Measurements from ENCODE around the gene MPL.

Gene MPL

DNA sequence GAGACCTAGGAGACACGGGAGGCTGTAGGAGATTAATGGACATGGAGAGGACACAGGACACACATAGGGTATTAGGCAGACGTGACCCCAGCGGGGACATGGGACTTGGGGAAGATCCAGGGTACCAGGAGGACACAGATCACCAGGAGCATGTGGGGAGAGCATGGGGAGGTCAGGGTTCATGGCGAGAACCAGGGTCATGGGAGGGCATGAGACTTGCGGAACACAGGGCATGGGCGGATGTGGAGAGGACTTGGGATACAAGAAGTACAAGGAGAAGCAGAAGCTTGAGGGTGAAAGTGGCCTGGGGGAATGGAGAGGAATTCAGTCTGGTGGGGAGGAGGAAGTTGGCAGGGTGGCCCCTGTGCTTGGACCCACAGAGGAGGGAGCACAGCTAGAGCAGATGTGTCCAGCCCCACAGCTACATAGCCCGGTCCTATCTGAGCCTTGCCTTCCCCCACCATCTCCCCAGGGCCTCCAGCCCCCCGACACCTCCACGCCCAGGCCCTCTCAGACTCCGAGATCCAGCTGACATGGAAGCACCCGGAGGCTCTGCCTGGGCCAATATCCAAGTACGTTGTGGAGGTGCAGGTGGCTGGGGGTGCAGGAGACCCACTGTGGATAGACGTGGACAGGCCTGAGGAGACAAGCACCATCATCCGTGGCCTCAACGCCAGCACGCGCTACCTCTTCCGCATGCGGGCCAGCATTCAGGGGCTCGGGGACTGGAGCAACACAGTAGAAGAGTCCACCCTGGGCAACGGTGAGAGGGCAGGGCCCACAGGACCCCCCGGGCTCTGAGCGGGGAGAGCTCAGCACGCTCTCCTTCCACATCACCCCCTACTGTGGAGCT, 24.7 kb upstream of the MPL start:
- no peaks in the 10 kb centered on the region for H3K27me3 Mint-ChIP-seq
- no peaks in the 10 kb centered on the region for H3K9me3 Mint-ChIP-seq
- no peaks in the 10 kb centered on the region for H3K4me1 Mint-ChIP-seq (ENCODE audit: low read depth)
- no peaks in the 10 kb centered on the region for H3K36me3 Mint-ChIP-seq (ENCODE audit: low read depth)
- peak overlapping the region; percentile 48 for H3K27ac Mint-ChIP-seq
- no peak overlapping the region for H3K4me3 Mint-ChIP-seq
- DNase-seq: no peak

DNA sequence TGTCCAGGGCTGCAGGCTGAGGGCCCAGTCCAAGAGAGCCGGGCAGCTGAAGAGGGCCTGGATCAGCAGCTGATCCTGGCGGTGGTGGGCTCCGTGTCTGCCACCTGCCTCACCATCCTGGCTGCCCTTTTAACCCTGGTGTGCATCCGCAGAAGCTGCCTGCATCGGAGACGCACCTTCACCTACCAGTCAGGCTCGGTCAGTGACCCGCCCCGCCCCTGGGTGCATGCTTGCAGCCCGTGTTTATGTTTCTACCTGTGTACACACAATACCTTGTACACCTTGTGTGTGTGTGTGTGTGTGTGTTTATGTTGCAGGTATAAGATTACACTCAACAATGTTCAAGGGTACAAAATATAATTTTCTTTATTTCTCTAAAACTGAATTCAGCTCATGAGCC, 23.8 kb upstream of the MPL start:
- no peaks in the 10 kb centered on the region for H3K36me3 Mint-ChIP-seq (ENCODE audit: low read depth)

DNA sequence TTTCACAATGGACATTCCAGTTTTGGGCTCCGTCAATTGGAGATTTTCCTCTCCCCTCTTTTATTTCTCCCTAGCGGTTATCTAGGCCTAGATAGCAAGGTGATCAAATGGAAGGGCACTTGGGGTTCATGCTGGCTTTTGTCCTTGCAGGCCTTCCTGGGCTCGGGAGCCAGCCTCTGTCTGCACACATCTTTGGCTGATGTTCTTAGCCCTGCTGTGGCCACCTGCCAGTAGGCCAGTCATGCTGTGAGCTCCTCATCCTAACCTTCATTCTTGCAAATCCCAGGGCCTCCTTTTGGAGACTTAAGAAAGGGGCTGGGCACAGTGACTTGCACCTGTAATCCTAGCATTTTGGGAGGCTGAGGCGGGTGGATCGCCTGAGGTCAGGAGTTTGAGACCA, 23.4 kb upstream of the MPL start:
- H3K4me3 Mint-ChIP-seq: no peak overlapping the region
- no peaks in the 10 kb centered on the region for H3K27me3 Mint-ChIP-seq
- H3K4me1 Mint-ChIP-seq (ENCODE audit: low read depth): no peaks in the 10 kb centered on the region
- DNase-seq: no peak
- H3K36me3 Mint-ChIP-seq (ENCODE audit: low read depth): no peaks in the 10 kb centered on the region
- no peaks in the 10 kb centered on the region for H3K9me3 Mint-ChIP-seq
- H3K27ac Mint-ChIP-seq: no peak overlapping the region

More for the DNA sequence above, 23.8 kb upstream of the MPL start:
- H3K4me1 Mint-ChIP-seq (ENCODE audit: low read depth): no peaks in the 10 kb centered on the region
- H3K4me3 Mint-ChIP-seq: no peak overlapping the region
- no peak overlapping the region for H3K27ac Mint-ChIP-seq
- H3K9me3 Mint-ChIP-seq: no peaks in the 10 kb centered on the region
- no peaks in the 10 kb centered on the region for H3K27me3 Mint-ChIP-seq
- DNase-seq: no peak

DNA sequence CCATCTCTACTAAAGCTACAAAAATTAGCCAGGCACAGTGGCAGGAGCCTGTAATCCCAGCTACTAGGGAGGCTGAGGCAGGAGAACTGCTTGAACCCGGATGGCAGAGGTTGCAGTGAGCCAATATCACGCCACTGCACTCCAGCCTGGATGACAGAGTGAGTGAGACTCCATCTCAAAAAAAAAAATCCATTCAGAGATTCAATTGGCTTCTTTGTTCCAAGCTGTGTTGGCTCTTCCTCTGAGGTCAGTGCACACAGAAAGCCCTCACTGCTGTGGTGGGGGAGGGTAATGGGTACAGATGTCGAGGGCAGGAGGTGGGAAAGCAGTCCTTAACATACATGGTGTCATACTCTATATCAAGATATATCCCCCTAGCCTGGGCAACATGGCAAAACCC, 22.1 kb upstream of the MPL start:
- Mint-ChIP-seq H3K4me3 (no peak overlapping the region), H3K9me3 (no peaks in the 10 kb centered on the region), H3K27ac (no peak overlapping the region), H3K4me1 (ENCODE audit: low read depth) (no peaks in the 10 kb centered on the region), H3K36me3 (ENCODE audit: low read depth) (no peaks in the 10 kb centered on the region), H3K27me3 (no peaks in the 10 kb centered on the region)
- no peak for DNase-seq

DNA sequence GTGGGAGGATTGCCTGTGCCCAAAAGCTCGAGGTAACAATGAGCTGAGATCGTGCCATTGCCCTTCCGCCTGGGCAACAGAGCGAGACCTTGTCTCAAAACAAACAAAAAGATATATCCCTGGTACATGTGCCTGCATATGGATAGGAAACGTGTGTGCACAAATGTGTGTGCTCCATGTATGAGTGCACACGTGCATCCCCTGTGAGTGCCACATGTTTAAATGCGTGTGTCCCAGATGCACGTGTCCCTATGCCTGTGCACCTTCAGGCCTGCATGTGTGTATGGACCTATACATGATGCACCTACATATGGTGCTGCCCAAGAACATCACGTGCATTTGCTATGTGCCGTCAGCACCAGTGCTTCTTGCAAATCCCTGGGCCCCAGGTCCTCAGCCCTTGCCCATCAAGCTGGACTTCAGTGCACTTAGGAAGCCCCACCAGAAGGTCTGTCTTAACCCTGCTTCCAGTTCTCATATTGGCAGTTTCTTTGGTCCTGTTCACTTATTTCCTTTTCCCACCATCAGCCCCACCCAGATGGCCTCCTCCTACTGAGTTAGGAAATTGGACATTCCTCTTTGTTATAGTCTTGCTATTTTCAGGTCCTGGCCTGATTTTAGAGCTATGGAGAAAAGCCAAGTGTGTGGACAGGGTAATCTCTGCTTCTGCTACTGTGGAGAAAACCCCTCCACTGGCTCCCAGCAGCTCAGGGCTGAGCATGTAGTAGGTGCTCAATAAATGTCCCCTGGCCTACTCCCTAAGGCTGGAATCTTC, 21.5 kb upstream of the MPL start:
- Mint-ChIP-seq H3K27ac (no peak overlapping the region), H3K27me3 (no peaks in the 10 kb centered on the region), H3K36me3 (ENCODE audit: low read depth) (no peaks in the 10 kb centered on the region), H3K4me1 (ENCODE audit: low read depth) (no peaks in the 10 kb centered on the region), H3K4me3 (no peak overlapping the region), H3K9me3 (no peaks in the 10 kb centered on the region)
- no peak for DNase-seq

DNA sequence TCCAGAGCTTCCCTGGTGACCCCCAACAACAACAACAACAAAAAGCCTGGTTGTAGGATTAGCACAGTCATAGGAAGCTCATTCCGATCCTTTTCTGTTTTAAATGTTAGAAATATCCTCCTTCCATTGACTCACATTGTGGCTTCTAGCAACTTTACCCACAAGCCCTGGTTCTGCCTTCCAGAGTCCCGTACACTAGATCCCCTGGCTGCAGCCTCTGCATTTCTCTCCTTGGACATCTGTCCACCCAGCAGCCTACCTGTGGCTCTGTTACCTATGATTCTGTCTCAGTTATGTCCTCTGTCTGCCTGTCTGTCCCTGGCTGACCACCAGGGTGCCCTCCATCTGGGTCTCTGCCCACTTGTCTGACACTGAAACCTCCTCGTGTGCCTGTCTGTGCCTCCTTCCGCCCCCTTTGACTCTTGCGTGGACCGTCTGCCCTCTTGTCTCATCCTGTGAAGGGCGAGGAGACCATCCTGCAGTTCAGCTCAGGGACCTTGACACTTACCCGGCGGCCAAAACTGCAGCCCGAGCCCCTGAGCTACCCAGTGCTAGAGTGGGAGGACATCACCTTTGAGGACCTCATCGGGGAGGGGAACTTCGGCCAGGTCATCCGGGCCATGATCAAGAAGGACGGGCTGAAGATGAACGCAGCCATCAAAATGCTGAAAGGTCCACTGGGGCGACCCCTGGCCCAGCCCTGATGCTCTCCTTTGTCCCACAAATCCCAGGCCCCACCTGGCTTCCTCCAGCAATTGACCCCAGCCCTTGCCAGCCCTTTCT, 20.7 kb upstream of the MPL start:
- no peak overlapping the region for H3K27ac Mint-ChIP-seq
- DNase-seq: no peak
- no peak overlapping the region for H3K4me3 Mint-ChIP-seq
- no peaks in the 10 kb centered on the region for H3K27me3 Mint-ChIP-seq
- no peaks in the 10 kb centered on the region for H3K4me1 Mint-ChIP-seq (ENCODE audit: low read depth)
- H3K9me3 Mint-ChIP-seq: no peaks in the 10 kb centered on the region
- no peaks in the 10 kb centered on the region for H3K36me3 Mint-ChIP-seq (ENCODE audit: low read depth)

DNA sequence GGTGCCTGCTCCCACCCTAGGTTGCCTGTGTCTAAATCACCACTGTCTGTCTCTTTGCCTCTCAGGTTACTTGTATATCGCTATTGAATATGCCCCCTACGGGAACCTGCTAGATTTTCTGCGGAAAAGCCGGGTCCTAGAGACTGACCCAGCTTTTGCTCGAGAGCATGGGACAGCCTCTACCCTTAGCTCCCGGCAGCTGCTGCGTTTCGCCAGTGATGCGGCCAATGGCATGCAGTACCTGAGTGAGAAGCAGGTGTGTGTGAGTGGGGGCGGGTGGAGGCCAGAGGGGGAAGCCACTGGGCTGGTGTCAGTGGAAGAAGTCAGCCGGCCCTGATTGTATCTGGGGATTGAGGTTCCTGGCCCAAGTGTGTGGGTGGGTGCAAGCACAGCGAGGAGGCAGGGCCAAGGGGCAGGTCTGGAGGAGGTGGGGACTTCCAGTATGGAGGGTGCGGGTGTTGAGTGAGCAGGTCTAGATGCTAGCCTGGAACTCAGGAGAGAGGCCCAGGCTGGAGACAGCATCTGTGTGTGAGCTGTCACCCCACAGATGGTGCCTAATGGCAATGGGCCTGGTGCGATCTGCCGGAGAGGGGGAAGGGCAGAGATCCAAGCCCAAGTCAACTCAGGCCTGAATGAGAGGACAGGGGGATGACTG, 19.7 kb upstream of the MPL start:
- H3K27ac Mint-ChIP-seq: no peak overlapping the region
- no peaks in the 10 kb centered on the region for H3K36me3 Mint-ChIP-seq (ENCODE audit: low read depth)
- H3K4me1 Mint-ChIP-seq (ENCODE audit: low read depth): no peaks in the 10 kb centered on the region

DNA sequence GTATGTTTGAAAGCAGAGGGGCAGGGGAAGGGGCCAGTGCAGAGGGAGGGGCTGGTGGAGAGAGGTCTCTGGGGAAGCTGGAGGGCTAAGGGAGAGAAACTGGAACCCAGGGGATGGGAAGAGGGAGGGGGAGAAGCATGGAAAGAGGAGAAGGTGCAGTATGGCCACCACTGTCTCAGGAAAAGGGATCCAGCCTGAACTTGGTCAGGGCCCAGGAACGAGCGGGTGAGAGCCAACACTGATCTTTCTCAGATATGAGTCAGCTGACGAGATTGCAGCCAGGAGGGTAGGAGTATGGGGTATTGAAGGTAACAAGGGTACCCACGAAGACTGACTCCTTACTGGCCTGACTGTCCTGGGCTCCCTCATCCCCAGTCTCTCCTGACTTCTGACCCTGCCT, 18.8 kb upstream of the MPL start:
- H3K27ac Mint-ChIP-seq: no peak overlapping the region
- no peak overlapping the region for H3K4me3 Mint-ChIP-seq
- no peaks in the 10 kb centered on the region for H3K36me3 Mint-ChIP-seq (ENCODE audit: low read depth)
- no peak for DNase-seq
- H3K27me3 Mint-ChIP-seq: no peaks in the 10 kb centered on the region
- H3K4me1 Mint-ChIP-seq (ENCODE audit: low read depth): no peaks in the 10 kb centered on the region
- no peaks in the 10 kb centered on the region for H3K9me3 Mint-ChIP-seq

More for the DNA sequence above, 19.7 kb upstream of the MPL start:
- Mint-ChIP-seq H3K9me3 (no peaks in the 10 kb centered on the region), H3K27me3 (no peaks in the 10 kb centered on the region), H3K4me3 (no peak overlapping the region)
- DNase-seq: no peak

DNA sequence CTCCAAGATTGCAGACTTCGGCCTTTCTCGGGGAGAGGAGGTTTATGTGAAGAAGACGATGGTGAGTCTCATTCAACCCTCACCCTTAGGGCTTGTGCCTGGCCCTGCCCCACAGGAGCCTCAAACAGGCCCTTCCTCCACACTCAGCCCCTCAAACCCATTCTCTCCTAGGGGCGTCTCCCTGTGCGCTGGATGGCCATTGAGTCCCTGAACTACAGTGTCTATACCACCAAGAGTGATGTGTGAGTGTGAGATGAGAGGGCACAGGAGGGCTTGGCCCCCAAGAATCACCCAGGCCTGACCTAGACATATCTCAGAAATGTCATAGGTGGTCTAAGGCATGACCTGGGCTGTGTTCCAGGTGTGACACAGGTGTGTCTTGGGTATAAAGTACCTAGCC, 18.3 kb upstream of the MPL start:
- Mint-ChIP-seq H3K4me3 (no peak overlapping the region), H3K27me3 (no peaks in the 10 kb centered on the region), H3K4me1 (ENCODE audit: low read depth) (no peaks in the 10 kb centered on the region), H3K36me3 (ENCODE audit: low read depth) (no peaks in the 10 kb centered on the region), H3K27ac (no peak overlapping the region), H3K9me3 (peaks cover 2% of the 10 kb centered on the region)
- DNase-seq: no peak

DNA sequence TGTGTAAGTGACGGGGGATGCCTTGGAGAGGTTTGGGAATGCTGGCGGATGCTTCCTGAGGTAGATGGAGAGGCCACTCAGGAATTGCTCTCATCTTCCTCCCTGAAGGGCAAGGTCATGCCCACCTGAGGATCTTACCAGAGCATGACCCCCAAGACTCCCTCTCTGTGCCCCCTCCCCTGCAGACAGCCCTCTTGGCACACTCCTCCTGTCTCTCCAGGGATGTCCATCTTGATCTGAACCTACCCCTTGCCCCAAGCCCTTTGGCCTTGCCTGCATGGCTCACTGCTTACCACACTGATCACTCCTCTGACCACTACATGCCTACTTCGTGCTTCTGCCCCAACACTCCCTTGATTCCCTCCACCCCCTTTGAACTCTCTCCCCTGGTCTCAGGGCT, 17.9 kb upstream of the MPL start:
- Mint-ChIP-seq H3K4me3 (no peak overlapping the region), H3K36me3 (ENCODE audit: low read depth) (no peaks in the 10 kb centered on the region), H3K4me1 (ENCODE audit: low read depth) (no peaks in the 10 kb centered on the region), H3K27me3 (no peaks in the 10 kb centered on the region), H3K9me3 (peaks cover 6% of the 10 kb centered on the region), H3K27ac (no peak overlapping the region)
- no peak for DNase-seq

DNA sequence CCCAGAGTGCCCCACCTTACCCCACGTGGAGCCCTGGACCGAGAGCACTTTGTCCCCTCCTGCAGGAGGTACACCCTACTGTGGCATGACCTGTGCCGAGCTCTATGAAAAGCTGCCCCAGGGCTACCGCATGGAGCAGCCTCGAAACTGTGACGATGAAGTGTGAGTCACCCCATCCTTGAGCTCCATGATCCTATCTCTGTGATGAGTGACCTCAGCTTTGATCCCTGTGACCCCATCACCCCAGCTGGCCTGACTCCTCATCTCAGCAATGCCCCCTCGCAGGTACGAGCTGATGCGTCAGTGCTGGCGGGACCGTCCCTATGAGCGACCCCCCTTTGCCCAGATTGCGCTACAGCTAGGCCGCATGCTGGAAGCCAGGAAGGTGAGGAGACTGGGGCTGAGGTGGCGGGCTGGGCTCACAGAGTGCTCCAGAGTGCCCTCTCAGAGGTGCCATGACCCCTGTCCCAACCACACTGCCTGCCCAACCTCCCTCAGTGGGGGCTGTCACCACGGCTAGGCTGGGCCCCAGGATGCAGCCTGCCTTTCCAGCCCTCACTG, 16.2 kb upstream of the MPL start:
- Mint-ChIP-seq H3K27ac (no peak overlapping the region), H3K36me3 (ENCODE audit: low read depth) (no peaks in the 10 kb centered on the region), H3K9me3 (peaks cover 14% of the 10 kb centered on the region), H3K4me3 (no peak overlapping the region), H3K4me1 (ENCODE audit: low read depth) (no peaks in the 10 kb centered on the region), H3K27me3 (no peaks in the 10 kb centered on the region)
- DNase-seq: no peak

DNA sequence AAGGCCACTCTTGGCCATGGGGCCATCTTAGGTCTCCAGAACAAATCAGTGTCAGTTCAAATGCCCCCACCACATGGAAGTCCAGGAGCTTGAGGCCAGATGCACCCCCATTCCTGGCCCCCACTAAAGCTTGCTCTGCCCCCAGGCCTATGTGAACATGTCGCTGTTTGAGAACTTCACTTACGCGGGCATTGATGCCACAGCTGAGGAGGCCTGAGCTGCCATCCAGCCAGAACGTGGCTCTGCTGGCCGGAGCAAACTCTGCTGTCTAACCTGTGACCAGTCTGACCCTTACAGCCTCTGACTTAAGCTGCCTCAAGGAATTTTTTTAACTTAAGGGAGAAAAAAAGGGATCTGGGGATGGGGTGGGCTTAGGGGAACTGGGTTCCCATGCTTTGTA, 15.1 kb upstream of the MPL start:
- Mint-ChIP-seq H3K4me3 (no peak overlapping the region), H3K36me3 (ENCODE audit: low read depth) (no peaks in the 10 kb centered on the region), H3K27me3 (no peaks in the 10 kb centered on the region), H3K4me1 (ENCODE audit: low read depth) (peaks cover 7% of the 10 kb centered on the region), H3K27ac (no peak overlapping the region), H3K9me3 (peaks cover 15% of the 10 kb centered on the region)
- no peak for DNase-seq

DNA sequence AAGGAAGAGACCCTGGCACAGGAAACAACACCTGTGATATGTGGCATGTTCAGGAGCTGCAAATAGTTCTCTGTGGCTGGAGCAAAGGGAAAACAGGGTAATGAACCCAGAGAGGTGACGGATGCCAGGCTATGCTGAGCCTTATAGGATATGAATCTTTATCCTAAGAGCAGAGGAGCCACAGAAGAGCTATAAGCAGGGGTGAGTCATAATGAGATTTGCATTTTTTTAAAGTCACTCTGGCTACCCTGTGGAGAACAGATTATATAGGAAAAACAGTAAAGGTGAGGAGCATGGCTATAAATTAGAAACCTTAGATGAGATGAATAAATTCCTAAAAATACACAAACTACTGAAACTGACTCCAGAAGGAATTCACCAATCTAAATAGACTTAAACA, 12.8 kb upstream of the MPL start:
- Mint-ChIP-seq H3K4me3 (no peak overlapping the region), H3K9me3 (peaks cover 20% of the 10 kb centered on the region), H3K4me1 (ENCODE audit: low read depth) (peaks cover 13% of the 10 kb centered on the region), H3K36me3 (ENCODE audit: low read depth) (no peaks in the 10 kb centered on the region), H3K27ac (no peak overlapping the region), H3K27me3 (no peaks in the 10 kb centered on the region)
- DNase-seq: no peak

DNA sequence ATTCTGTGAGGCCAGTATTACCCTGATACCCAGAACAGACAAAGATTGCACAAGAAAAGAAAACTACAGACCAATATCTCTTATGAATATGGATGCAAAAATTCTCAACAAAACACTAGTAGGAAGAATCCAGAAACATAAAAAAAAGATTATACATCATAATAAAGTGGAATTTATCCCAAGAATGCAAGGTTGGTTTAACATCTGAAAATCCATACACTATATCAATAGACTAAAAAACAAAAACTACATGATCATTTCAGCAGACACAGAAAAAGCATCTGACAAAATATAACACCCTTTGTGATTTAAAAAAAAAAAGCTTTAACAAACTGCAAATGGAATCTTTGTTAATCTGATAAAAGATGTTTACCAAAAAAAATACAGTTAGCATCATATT, 12.2 kb upstream of the MPL start:
- Mint-ChIP-seq H3K27ac (no peak overlapping the region), H3K4me3 (no peak overlapping the region), H3K4me1 (ENCODE audit: low read depth) (peaks cover 19% of the 10 kb centered on the region), H3K36me3 (ENCODE audit: low read depth) (no peaks in the 10 kb centered on the region), H3K9me3 (peaks cover 20% of the 10 kb centered on the region), H3K27me3 (no peaks in the 10 kb centered on the region)
- DNase-seq: no peak
